HS-5 (cell line): Measurements from ENCODE around the gene SMARCA4.
"Not testable (repeated sequence)": the region's sequence is repeated elsewhere in the genome, so short reads cannot be mapped to it uniquely, and the experiment has no call there.

ENCODE experiments used
- DNase-seq: peaks from one replicate; pipeline ENCODE4 v3.0.0-alpha.2; 2012; ENCODE audit warnings: low read depth

SMARCA4 gene

GRCh38 chr19:11101057-11101456 lies 140.2 kb downstream of the SMARCA4 start:
- no peak for DNase-seq

- DNase-seq: no peak
These were observed 142.1 kb downstream of the SMARCA4 start for GRCh38 chr19:11102944-11103343.

- not testable (repeated sequence) for DNase-seq
These were observed 142.8 kb downstream of the SMARCA4 start for GRCh38 chr19:11103667-11104066.

- no peak for DNase-seq
These were observed 144.3 kb downstream of the SMARCA4 start for GRCh38 chr19:11105014-11105636.

GRCh38 chr19:11106477-11106876 lies 145.6 kb downstream of the SMARCA4 start:
- DNase-seq: no peak

GRCh38 chr19:11108746-11109145 lies 147.9 kb downstream of the SMARCA4 start:
- DNase-seq: no peak

GRCh38 chr19:11111117-11111770 lies 150.4 kb downstream of the SMARCA4 start:
- no peak for DNase-seq

- DNase-seq: no peak
These were observed 150.9 kb downstream of the SMARCA4 start for GRCh38 chr19:11111771-11112144.
